ENCODE data around the gene SSUH2.
"Not testable (repeated sequence)": the region's sequence is repeated elsewhere in the genome, so short reads cannot be mapped to it uniquely, and the experiment has no call there.

The SSUH2 gene

DNA sequence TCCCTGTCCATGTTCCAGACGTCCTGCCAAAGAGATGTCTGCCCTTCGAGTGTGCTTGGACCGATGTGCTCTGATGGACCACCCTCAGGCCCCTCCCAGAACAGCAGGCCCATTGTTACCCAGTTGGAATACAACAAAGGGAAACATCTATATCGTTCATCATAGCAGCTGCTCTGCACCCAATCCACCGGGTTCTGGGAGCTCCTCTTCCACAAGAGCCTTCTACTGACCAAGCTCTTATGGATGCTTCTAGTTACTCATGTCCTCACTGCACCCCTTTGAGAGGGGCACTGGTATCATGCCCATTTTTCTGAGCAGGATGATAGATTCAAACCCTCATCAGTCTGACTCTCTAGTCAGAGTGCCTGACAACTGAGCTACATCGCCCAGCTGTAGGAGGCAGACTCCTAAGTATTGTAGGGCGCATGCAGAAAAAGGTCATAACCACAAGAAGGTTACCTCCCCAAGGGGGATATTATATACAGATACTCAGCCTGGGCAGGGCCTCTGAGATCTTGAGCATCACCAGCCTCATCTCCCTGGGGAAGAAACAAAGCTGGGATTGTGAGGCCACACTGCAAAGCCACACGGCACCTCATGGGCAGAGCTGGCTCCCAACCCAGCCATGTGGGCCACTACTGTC is at the start of gene SSUH2:
Gene SSUH2, minus strand, starts transcription at position 51 of the 643 bp plus-strand sequence. Its CDS starts 40 bp downstream, at position 11.
- no peak for DNase-seq (ENCODE audit: low spot score)

DNA sequence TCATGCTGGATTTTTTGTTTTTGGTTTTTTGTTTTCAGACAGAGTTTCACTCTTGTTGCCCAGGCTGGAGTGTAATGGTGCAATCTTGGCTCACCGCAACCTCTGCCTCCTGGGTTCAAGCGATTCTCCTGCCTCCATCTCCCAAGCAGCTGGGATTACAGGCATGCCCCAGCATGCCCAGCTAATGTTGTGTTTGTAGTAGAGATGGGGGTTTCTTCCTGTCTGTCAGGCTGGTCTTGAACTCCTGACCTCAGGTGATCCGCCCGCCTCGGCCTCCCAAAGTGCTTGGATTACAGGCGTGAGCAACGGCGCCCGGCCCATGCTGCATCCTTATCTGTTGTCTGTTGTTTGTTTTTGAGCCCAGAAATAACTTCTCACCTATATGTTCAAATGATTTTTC is 46.7 kb upstream of the SSUH2 start:
- DNase-seq (ENCODE audit: low spot score), result not testable (repeated sequence)

GRCh38 chr3:8684992-8685391 is 40.4 kb upstream of the SSUH2 start:
- DNase-seq (ENCODE audit: low spot score), result not testable (repeated sequence)

- not testable (repeated sequence) for DNase-seq (ENCODE audit: low spot score)
Observed at GRCh38 chr3:8682850-8683574, 38.4 kb upstream of the SSUH2 start.

DNA sequence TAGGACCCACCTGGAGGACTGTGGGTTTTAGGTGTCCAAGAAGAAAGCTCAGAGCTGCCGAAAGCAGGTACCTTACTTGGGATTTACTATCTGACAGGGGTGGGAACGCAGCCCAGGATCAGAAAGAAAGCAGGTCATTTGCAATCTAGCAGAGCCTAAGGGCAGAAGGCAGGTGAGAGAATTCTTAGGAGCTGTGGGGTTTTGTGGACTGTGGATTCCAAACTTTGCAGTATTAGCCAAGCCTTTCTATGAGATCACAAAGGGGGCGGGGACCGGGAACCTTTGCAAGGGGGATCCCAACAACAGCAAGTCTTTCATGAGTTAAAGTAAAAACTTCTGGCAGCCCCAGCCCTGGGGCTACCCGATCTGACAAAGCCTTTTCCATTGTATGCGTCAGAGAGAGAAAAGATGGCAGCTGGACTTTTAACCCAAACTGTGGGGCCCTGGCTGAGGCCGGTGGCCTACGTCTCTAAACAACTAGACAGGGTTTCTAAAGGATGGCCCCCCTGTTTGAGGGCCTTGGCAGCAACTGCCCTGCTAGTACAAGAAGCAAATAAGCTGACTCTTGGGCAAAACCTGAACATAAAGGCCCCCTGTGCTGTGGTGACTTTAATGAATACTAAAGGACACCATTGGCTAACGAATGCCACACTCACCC is 37.4 kb upstream of the SSUH2 start:
- not testable (repeated sequence) for DNase-seq (ENCODE audit: low spot score)

DNA sequence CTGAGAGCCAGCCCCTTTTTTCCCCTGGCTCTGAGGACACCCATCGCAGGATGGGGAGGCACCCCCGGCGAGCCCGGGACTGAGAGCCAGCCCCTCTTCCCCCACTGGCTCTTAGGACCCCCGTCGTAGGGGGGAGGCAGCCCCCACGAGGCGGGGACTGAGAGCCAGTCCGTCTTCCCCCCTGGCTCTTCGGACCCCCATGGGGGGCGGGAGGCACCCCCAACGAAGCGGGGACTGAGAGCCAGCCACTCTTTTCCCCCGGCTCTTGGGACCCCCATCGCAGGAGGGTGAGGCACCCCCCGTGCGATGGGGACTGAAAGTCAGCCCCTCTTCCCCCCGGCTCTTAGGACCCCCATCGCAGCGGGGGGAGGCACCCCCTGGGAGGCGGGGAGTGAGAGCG is 36.8 kb upstream of the SSUH2 start:
- DNase-seq (ENCODE audit: low spot score), result no peak

- DNase-seq (ENCODE audit: low spot score), result not testable (repeated sequence)
Observed at GRCh38 chr3:8679817-8680553, 35.4 kb upstream of the SSUH2 start.

DNA sequence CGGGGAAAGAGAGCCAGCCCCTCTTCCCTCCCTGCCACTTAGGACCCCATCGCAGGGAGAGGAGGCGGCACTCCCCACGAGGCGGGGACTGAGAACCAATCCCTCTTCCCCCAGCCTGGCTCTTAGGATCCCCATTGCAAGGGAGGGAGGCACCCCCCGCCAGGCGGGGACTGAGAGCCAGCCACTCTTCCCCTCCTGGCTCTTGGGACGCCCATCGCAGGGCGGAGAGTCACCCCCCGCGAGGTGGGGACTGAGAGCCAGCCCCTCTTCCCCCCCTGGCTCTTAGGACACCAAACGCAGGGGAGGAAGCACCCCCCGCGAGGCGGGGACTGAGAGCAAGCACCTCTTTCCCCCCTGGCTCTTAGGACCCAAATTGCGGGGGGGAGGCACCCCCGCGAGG is 34.2 kb upstream of the SSUH2 start:
- DNase-seq (ENCODE audit: low spot score), result no peak

GRCh38 chr3:8677258-8677657 is 32.7 kb upstream of the SSUH2 start:
- not testable (repeated sequence) for DNase-seq (ENCODE audit: low spot score)

GRCh38 chr3:8675591-8675990 is 31.0 kb upstream of the SSUH2 start:
- not testable (repeated sequence) for DNase-seq (ENCODE audit: low spot score)

- DNase-seq (ENCODE audit: low spot score), result no peak
Observed at GRCh38 chr3:8673083-8673737, 28.6 kb upstream of the SSUH2 start.

DNA sequence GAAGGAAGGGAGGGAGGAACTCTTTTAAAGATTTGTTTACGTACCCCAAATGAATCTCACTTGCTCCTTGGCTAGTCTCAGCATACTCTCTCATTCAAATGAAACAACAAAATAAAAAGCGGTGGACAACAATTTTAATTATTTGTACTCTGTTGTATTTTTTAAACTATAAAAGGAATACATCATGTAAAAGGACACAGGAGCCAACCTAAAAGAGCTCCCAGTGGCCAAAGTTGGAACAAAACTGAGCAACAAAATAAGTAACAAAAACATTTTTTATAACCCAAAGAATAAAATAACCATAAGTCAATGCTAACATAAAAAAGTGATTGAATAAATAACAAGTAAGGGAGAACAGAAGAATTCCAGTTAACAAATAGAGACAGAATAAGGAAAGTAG is 24.4 kb upstream of the SSUH2 start:
- no peak for DNase-seq (ENCODE audit: low spot score)

- no peak for DNase-seq (ENCODE audit: low spot score)
Observed at GRCh38 chr3:8668216-8668615, 23.6 kb upstream of the SSUH2 start.

DNA sequence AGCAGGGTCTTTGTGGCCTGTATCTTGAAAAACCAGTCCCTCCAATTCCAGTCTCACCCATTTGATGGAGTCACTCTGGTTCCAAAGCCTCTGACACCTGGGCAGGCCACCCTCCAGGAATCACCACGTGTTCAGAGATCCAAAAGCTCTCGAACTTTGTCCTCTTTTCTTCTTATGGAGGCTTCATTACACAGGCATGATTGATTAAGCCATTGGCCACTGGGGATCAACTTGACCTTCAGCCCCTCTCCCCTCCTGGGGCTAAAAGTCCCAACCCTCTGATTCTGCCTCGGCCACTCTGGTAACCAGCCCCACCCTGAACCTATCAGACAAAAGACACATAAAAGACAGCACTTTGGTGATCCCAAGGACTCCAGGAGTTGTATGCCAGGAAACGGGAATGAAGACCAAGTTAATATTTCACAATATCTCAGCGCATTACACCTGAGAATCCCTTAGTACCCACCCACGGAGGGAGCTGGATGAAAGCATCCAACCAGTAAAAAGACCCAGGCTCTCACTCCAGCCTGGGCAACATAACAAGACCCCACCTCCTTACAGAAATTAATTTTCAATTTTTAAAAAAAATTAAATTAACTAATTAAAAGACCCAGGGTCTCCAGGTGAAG is 23.0 kb upstream of the SSUH2 start:
- DNase-seq (ENCODE audit: low spot score), result no peak

DNA sequence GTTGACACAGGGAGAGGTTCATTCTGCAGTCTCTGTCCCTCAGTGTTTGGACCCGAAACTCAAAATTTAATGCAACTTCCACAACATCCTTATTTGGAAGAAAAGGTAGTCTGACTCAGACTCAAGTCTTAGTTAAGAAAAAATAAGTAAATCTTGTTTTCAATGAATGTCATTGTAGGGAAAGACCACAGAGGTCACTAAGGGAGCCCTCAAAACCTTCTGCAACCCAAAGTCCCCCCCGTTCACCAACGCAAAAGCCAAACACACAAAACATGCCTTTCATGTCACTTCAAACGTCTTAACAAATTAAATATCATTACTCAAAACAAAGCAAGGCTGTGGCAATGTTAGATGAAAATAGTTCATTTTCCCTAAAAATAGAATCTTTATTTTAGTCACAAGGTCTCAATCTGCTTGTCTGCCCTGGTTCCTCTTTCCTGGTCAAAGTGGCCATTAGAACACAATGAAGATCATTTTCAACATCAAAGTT is 20.9 kb upstream of the SSUH2 start:
- peak; percentile 80 for DNase-seq (ENCODE audit: low spot score)

DNA sequence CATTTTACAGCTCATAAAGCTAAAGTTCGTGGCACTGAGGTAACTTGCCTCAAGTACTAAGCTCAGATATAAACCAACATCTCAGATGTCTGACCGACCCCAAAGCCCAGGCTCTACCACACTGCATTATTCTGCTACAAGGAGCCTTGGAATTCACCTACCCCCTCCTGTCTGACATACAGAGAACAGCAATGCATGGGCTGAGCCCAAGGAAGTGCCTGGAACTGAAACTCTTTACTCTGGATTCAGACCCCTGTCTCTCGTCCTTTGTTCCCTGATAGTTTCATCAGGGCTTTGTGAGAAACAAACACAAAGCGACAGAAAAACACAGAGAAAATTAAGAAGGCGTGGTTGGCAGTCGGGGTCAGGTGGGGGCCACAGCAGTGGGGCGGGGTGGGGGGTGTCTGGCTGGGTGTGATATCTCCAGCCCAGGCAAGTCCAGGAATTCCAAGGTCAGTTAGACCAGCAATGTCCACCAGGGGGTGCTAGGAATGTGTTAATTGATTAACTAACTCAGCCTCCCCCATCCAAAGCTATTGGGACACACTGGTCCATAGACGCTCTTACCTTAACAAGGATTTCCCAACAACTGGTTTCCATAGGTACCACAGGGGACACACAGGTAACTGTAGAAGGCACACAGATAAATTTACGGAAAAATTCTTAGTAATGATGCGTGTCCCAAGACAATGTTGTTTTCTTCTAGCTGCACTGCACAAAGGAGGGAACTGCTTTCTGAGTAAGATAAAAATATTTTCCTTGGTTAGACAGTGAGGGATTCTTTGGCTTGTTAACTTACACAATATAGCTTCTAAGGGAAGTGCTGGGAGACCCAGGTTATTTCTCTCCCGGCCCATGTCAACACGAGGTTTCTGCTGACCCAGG is 18.8 kb upstream of the SSUH2 start:
- DNase-seq (ENCODE audit: low spot score), result peak; percentile 42

DNA sequence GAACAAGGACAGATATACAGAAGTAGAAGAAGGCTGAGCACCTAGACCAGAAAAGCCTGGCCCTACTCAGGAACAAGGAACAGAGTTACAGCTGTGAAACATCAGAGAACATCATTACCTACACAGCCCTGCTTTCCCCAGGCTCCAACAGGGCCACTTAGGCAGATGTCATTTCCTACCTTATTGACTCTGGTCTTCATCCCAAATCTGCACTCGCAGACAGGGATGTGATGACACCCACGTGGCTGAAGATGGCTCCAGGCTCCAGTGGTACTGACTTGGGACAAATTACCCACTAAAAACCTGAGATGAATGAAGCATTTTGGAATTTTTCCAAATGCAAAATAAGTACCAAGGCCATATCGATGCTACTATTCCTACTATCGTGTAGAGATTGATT is 18.0 kb upstream of the SSUH2 start:
- no peak for DNase-seq (ENCODE audit: low spot score)

GRCh38 chr3:8660175-8661118 is 15.8 kb upstream of the SSUH2 start:
- DNase-seq (ENCODE audit: low spot score), result peak; percentile 11

- no peak for DNase-seq (ENCODE audit: low spot score)
Observed at GRCh38 chr3:8659242-8659641, 14.6 kb upstream of the SSUH2 start.
